A549 (cell line): ENCODE results near the gene TSC22D3. TPM values are rescaled to one million over a fixed set of nuclear protein-coding genes. Genes with fewer than 3 reads are reported as not detected.

Source experiments
- ATAC-seq, 2 experiments: fragments of 200-7000 bp in 1 of 2; fragments of >200 bp in 1 of 2; cut with Nextera tagmentation in 1 of 2; cut with Tn5 transposase in 1 of 2; 3 replicates each; pipeline versions ENCODE4 v1.8.0 to v1.9.1; 2018 to 2020; ENCODE audit warnings: mild to moderate bottlenecking in 1 of 2, moderate library complexity in 1 of 2
- CTCF ChIA-PET: fragments of 300-600 bp; sonication (Branson Sonifier 250); formaldehyde crosslinking; extraction: SDS; loops from one replicate; lab custom pipeline; 2021; ENCODE audit warnings: antibody characterized with exemption, inconsistent platforms; lab: Yijun Ruan, JAX
- POLR2A ChIA-PET: fragments of 350-600 bp; formaldehyde crosslinking; extraction: SDS; loops from one replicate; lab custom pipeline; 2021; ENCODE audit warnings: antibody characterized with exemption, inconsistent platforms; lab: Yijun Ruan, JAX
- DNase-seq, 2 experiments: peaks; one replicate each; pipeline versions ENCODE4 v3.0.0 to v3.0.0-alpha.2; 2011 to 2016; ENCODE audit warnings: low read depth in 1 of 2, low spot score in 1 of 2
- FAIRE-seq: peaks from 2 replicates; lab custom pipeline; 2011; peaks lifted over from hg19 to GRCh38; lab: Jason Lieb, UNC
- H3K27ac ChIP-seq, 2 experiments: fragments of >200 bp; sonication (Bioruptor Twin); formaldehyde crosslinking; 3 replicates each; pipeline ENCODE4 v1.5.1; 2016 to 2017
- H3K4me1 ChIP-seq: fragments of >200 bp; sonication (Bioruptor Twin); formaldehyde crosslinking; 3 replicates; pipeline ENCODE4 v1.6.1; 2016
- H3K4me2 ChIP-seq: fragments of >200 bp; sonication (Bioruptor Twin); formaldehyde crosslinking; 3 replicates; pipeline ENCODE4 v1.6.1; 2016
- H3K4me3 ChIP-seq: fragments of >200 bp; sonication (Bioruptor Twin); formaldehyde crosslinking; 3 replicates; pipeline ENCODE4 v1.5.1; 2016
- H3K9me3 ChIP-seq: fragments of >200 bp; sonication (Bioruptor Twin); formaldehyde crosslinking; 3 replicates; pipeline ENCODE4 v1.6.1; 2016
- EHMT2 ChIP-seq: fragments of 200-600 bp; sonication (generic); IDR thresholded peaks from 2 replicates; pipeline ENCODE4 v1.6.1; 2016; ENCODE audit warnings: antibody characterized with exemption, low read depth, mild to moderate bottlenecking, moderate library complexity
- EP300 ChIP-seq, 2 experiments: fragments of >200 bp; sonication (Bioruptor Twin); formaldehyde crosslinking; IDR thresholded peaks; 2 replicates in 1 of 2; 3 replicates in 1 of 2; pipeline ENCODE4 v1.6.1; 2016 to 2017
- FOSB ChIP-seq: fragments of 250-450 bp; sonication (Bioruptor Pico); IDR thresholded peaks from 2 replicates; pipeline ENCODE4 v1.5.0; 2020; ENCODE audit warnings: mild to moderate bottlenecking, moderate library complexity
- GATA3 ChIP-seq: IDR thresholded peaks from 2 replicates; pipeline ENCODE4 v1.6.1; 2012; ENCODE audit warnings: borderline replicate concordance
- HEYL ChIP-seq: fragments of 250-450 bp; sonication (Bioruptor Pico); IDR thresholded peaks from 2 replicates; pipeline ENCODE4 v1.8.0; 2021; ENCODE audit warnings: mild to moderate bottlenecking, moderate library complexity
- NFE2L2 ChIP-seq: fragments of 150-350 bp; conservative IDR thresholded peaks from 2 replicates; pipeline ENCODE4 v1.6.1; 2014; ENCODE audit warnings: low read length
- NPAS2 ChIP-seq: fragments of 250-450 bp; sonication (Bioruptor Pico); IDR thresholded peaks from 2 replicates; pipeline ENCODE4 v1.8.0; 2022; ENCODE audit warnings: mild to moderate bottlenecking, moderate library complexity, borderline replicate concordance
- NR3C1 ChIP-seq: fragments of >200 bp; sonication (Bioruptor Twin); formaldehyde crosslinking; IDR thresholded peaks from 3 replicates; pipeline ENCODE4 v1.6.1; 2017
- PHF8 ChIP-seq: fragments of 200-600 bp; sonication (generic); IDR thresholded peaks from 2 replicates; pipeline ENCODE4 v1.6.1; 2016; ENCODE audit warnings: low read depth, mild to moderate bottlenecking, antibody characterized with exemption, moderate library complexity, borderline replicate concordance
- RCOR1 ChIP-seq: fragments of 150-350 bp; IDR thresholded peaks from 2 replicates; pipeline ENCODE4 v1.6.1; 2014; ENCODE audit warnings: antibody characterized with exemption, low read length, low read depth
- SREBF2 ChIP-seq: fragments of 450-650 bp; IDR thresholded peaks from 2 replicates; pipeline ENCODE4 v1.6.1; 2014; ENCODE audit warnings: mild to moderate bottlenecking, moderate library complexity
- WGBS: methylation state at CpG from one replicate; pipeline ENCODE4 v1.1.6; 2017; ENCODE audit errors: missing lambda C conversion rate; 5-methylcytosine and 5-hydroxymethylcytosine counted together
- polyA plus RNA-seq, 4 experiments: library from polyadenylated mRNA; depleted of rRNA in 3 of 4; stranded (reverse); fragments of >200 nt; fragmentation: RNase III in 1 of 4; extraction: RNeasy Plus Mini Kit Qiagen cat#74134 plus additional on column Dnase treatment in 1 of 4; gene quantifications; 2 replicates in 3 of 4; 3 replicates in 1 of 4; pipeline ENCODE4 v1.2.3, GENCODE V29; 2011 to 2017
- TF ChIP-seq, protein P1 (sequence below): IDR thresholded peaks from 2 replicates; pipeline ENCODE4 v1.6.1; 2012
- TF ChIP-seq, protein P2 (sequence below): fragments of 200-600 bp; sonication (generic); IDR thresholded peaks from 2 replicates; pipeline ENCODE4 v1.6.1; 2016; ENCODE audit warnings: antibody characterized with exemption, mild to moderate bottlenecking, moderate library complexity
- TF ChIP-seq, protein P3 (sequence below): fragments of >200 bp; sonication (Bioruptor Twin); formaldehyde crosslinking; IDR thresholded peaks from 3 replicates; pipeline ENCODE4 v1.5.1; 2016
- TF ChIP-seq, protein P4 (sequence below): fragments of 450-650 bp; IDR thresholded peaks from 2 replicates; pipeline ENCODE4 v1.6.1; 2014; ENCODE audit warnings: antibody characterized with exemption

TSC22D3 gene
- polyA plus RNA-seq, 2 of the 4 experiments (the other 2 are of a cell fraction): 12.2 to 65.4 TPM

DNA sequence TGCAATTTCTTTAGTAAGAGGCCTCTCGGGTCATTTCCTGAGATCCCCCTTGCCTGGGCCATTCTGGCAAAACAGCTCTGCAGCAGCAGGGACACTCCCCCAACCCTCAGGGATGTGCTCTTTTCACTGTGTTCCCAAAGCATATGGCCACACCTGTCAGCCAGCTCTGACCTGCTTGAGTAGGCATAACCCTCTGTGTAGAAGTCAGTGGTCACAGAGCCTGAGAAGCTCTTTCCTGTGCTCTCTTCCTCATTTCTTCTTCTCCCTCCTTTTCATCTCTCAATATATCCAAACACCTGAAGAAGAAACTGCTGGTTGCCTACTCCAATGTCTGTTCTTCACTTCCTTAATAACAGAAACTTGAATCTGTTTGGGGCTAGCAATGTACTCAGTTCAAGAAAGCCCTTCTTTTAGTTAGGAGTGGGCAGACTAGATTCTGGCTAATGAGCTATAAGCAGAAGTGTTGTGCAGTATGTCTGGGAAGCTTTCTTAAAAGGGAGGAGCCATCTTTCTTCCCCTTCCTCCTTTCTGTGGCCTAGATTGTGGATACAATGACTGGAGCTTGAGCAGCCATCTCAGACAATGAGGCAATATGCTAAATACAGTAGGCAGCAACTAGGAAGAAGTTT lies 74.0 kb downstream of the TSC22D3 start:
- POLR2A ChIA-PET: no interaction called here
- CTCF ChIA-PET: interaction anchor here (1.6 to 1.7 kb wide), 2 partner anchors 28 to 76 kb away, joined by 4 to 9 read pairs; partner anchors contain the start of gene NCBP2L
- Histone ChIP-seq H3K4me1 (peaks cover 4% of the 10 kb centered on the region; the same call in 1 of the 3 replicates), H3K4me2 (no peak overlapping the region), H3K4me3 (no peak overlapping the region), H3K9me3 (no peaks in the 10 kb centered on the region), H3K27ac (peak overlapping the region in 1 of 2 experiments; percentile 46; a peak in 1 of 6 replicates)
- 83% methylated on average over 1 of the region's 1 CpG for WGBS
- TF ChIP-seq GATA3: no peak
- TF ChIP-seq, protein P1, sequence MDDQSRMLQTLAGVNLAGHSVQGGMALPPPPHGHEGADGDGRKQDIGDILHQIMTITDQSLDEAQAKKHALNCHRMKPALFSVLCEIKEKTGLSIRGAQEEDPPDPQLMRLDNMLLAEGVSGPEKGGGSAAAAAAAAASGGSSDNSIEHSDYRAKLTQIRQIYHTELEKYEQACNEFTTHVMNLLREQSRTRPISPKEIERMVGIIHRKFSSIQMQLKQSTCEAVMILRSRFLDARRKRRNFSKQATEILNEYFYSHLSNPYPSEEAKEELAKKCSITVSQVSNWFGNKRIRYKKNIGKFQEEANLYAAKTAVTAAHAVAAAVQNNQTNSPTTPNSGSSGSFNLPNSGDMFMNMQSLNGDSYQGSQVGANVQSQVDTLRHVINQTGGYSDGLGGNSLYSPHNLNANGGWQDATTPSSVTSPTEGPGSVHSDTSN: no peak
- TF ChIP-seq NPAS2: no peak
- TF ChIP-seq FOSB (CRISPR knock-in tag): no peak
- TF ChIP-seq PHF8: no peak
- TF ChIP-seq EHMT2: no peak
- no peak for TF ChIP-seq NR3C1
- FAIRE-seq: no peak
- ATAC-seq: no peak
- no peak for DNase-seq

DNA sequence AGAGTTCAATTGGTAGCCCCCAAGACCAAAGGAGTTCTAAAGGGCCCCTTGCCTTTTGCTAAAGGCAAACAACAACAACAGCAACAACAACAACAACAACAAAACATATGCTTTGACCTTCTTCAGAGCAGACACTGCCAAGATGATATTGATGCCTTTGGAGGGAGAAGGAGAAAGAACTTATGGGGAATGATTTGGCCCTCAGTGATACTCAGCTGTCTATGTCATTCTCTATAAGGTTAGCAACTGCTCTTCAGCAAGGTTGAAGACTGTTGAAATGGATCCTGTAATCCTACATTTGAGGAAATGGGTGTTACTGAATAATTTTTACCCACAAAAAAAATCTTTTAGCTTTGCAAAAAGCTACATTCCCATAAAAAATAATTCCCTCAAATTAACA lies 74.8 kb downstream of the TSC22D3 start:
- H3K9me3 ChIP-seq: no peaks in the 10 kb centered on the region
- peak overlapping the region in 1 of 2 experiments; percentile 46; a peak in 1 of 6 replicates for H3K27ac ChIP-seq
- peaks cover 4% of the 10 kb centered on the region; the same call in 1 of the 3 replicates for H3K4me1 ChIP-seq
- DNase-seq (no peak), ATAC-seq (no peak), FAIRE-seq (no peak)
- no peak overlapping the region; the same call in 2 of the 3 replicates for H3K4me2 ChIP-seq
- no peak overlapping the region for H3K4me3 ChIP-seq
- TF ChIP-seq, protein P2, sequence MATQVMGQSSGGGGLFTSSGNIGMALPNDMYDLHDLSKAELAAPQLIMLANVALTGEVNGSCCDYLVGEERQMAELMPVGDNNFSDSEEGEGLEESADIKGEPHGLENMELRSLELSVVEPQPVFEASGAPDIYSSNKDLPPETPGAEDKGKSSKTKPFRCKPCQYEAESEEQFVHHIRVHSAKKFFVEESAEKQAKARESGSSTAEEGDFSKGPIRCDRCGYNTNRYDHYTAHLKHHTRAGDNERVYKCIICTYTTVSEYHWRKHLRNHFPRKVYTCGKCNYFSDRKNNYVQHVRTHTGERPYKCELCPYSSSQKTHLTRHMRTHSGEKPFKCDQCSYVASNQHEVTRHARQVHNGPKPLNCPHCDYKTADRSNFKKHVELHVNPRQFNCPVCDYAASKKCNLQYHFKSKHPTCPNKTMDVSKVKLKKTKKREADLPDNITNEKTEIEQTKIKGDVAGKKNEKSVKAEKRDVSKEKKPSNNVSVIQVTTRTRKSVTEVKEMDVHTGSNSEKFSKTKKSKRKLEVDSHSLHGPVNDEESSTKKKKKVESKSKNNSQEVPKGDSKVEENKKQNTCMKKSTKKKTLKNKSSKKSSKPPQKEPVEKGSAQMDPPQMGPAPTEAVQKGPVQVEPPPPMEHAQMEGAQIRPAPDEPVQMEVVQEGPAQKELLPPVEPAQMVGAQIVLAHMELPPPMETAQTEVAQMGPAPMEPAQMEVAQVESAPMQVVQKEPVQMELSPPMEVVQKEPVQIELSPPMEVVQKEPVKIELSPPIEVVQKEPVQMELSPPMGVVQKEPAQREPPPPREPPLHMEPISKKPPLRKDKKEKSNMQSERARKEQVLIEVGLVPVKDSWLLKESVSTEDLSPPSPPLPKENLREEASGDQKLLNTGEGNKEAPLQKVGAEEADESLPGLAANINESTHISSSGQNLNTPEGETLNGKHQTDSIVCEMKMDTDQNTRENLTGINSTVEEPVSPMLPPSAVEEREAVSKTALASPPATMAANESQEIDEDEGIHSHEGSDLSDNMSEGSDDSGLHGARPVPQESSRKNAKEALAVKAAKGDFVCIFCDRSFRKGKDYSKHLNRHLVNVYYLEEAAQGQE: no peak
- ChIA-PET CTCF (interaction anchor here (0.6 to 1.7 kb wide), 3 partner anchors 28 to 416 kb away, joined by 3 to 9 read pairs (median 4); partner anchors contain the start of gene NCBP2L), POLR2A (no interaction called here)

DNA sequence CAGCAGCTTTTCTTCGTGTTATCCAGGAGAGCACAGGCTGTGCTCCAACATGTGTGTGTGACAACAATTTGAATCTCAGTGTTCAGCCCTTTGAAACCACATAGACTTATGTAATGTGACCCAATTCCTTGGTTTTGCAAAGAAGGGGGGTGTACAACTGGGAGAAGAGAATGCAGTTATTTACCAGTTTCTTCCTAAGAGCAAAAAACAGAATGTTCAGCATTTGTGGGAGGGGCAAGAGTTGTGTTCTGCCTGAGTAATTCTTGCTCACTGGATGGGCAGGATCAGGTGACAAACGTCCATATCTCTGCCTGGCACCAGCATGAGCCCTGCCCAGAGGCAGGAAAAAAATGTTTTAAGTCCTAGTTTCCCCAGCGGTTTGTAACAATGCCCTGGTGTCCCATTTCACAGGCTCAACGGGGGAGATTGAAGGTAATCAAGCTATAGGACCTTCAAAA lies 75.2 kb downstream of the TSC22D3 start:
- Histone ChIP-seq H3K27ac (peak overlapping the region in 1 of 2 experiments; percentile 56; a peak in 1 of 6 replicates), H3K9me3 (no peaks in the 10 kb centered on the region), H3K4me3 (no peak overlapping the region), H3K4me1 (peaks cover 4% of the 10 kb centered on the region; the same call in 1 of the 3 replicates), H3K4me2 (no peak overlapping the region; the same call in 2 of the 3 replicates)
- peak in 1 of 2 experiments; percentile 54; a peak in 2 of 6 replicates for ATAC-seq
- WGBS: 25% methylated on average over 4 of the region's 4 CpGs
- FAIRE-seq: no peak
- ChIA-PET POLR2A (no interaction called here), CTCF (interaction anchor here (0.6 to 1.7 kb wide), 4 partner anchors 27 to 415 kb away, joined by 3 to 9 read pairs (median 4); partner anchors contain the start of gene NCBP2L)
- no peak for TF ChIP-seq RCOR1
- DNase-seq: no peak

DNA sequence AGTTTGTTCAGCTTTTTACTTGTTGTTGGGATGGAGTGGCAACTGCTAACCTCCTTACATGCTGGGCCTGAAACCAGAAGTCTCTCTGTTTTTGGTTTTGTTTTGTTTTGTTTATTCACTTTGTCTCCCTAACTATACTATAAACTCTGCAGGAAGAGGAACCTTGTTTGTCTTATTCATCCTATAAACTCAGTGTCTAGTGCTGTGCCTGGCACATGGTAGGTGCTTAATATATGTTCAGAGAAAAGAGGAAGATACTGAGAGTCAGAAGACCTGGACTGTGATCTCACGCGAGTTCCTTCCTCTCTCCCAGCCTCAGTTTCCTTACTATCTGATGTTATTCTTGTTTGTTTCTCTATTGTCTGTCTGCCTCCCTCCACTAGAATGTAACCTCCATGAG lies 76.0 kb downstream of the TSC22D3 start:
- H3K9me3 ChIP-seq: no peaks in the 10 kb centered on the region
- H3K27ac ChIP-seq: peak overlapping the region in 1 of 2 experiments; percentile 56; a peak in 1 of 6 replicates
- H3K4me1 ChIP-seq: peaks cover 4% of the 10 kb centered on the region; the same call in 1 of the 3 replicates
- POLR2A ChIA-PET: no interaction called here
- no peak overlapping the region for H3K4me2 ChIP-seq
- TF ChIP-seq, protein P3, sequence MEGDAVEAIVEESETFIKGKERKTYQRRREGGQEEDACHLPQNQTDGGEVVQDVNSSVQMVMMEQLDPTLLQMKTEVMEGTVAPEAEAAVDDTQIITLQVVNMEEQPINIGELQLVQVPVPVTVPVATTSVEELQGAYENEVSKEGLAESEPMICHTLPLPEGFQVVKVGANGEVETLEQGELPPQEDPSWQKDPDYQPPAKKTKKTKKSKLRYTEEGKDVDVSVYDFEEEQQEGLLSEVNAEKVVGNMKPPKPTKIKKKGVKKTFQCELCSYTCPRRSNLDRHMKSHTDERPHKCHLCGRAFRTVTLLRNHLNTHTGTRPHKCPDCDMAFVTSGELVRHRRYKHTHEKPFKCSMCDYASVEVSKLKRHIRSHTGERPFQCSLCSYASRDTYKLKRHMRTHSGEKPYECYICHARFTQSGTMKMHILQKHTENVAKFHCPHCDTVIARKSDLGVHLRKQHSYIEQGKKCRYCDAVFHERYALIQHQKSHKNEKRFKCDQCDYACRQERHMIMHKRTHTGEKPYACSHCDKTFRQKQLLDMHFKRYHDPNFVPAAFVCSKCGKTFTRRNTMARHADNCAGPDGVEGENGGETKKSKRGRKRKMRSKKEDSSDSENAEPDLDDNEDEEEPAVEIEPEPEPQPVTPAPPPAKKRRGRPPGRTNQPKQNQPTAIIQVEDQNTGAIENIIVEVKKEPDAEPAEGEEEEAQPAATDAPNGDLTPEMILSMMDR: no peak
- TF ChIP-seq EP300 (IDR thresholded peaks at IDR 0.05): no peak
- TF ChIP-seq HEYL (CRISPR knock-in tag): no peak
- TF ChIP-seq GATA3: no peak
- TF ChIP-seq NFE2L2: no peak
- TF ChIP-seq, protein P4, sequence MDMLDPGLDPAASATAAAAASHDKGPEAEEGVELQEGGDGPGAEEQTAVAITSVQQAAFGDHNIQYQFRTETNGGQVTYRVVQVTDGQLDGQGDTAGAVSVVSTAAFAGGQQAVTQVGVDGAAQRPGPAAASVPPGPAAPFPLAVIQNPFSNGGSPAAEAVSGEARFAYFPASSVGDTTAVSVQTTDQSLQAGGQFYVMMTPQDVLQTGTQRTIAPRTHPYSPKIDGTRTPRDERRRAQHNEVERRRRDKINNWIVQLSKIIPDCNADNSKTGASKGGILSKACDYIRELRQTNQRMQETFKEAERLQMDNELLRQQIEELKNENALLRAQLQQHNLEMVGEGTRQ: no peak
- TF ChIP-seq SREBF2: no peak
- no peak overlapping the region for H3K4me3 ChIP-seq
- DNase-seq (no peak), FAIRE-seq (no peak), ATAC-seq (no peak)
- WGBS: 96% methylated on average over 2 of the region's 2 CpGs
- CTCF ChIA-PET: interaction anchor here (0.8 to 1.1 kb wide), 2 partner anchors 26 to 78 kb away, joined by 3 read pairs; partner anchors contain the start of gene NCBP2L
